ENCODE results near the gene SF3B1. TPM values are rescaled to one million over a fixed set of nuclear protein-coding genes. Genes with fewer than 3 reads are reported as not detected.

Gene SF3B1
- total and polyA plus RNA-seq, 2 of the 13 experiments (the other 11 are each of a cell fraction or from before 2014, with no cell fraction given): 387 to 750 TPM

GRCh38 chr2:197453123-197453913, 18.5 kb upstream of the SF3B1 start, which contains the start of gene COQ10B (continued):
- TF ChIP-seq BRF2 (CRISPR knock-in tag; IDR thresholded peaks at IDR 0.05) (peak; percentile 76), MIER3 (CRISPR knock-in tag; IDR thresholded peaks at IDR 0.05; ENCODE audit: borderline replicate concordance) (no peak), RCOR2 (CRISPR knock-in tag; IDR thresholded peaks at IDR 0.05) (peak; percentile 29; the same call in 1 of the 2 replicates), ZNF740 (CRISPR knock-in tag; IDR thresholded peaks at IDR 0.05) (no peak), KDM1A (CRISPR knock-in tag; IDR thresholded peaks at IDR 0.05) (no peak), SP1 (IDR thresholded peaks at IDR 0.05) (no peak), SP1 (CRISPR knock-in tag; IDR thresholded peaks at IDR 0.05) (peak; percentile 96), KLF11 (CRISPR knock-in tag; IDR thresholded peaks at IDR 0.05) (peak; percentile 76; the same call in 1 of the 2 replicates), GATA4 (IDR thresholded peaks at IDR 0.05; ENCODE audit: borderline replicate concordance, low read depth) (0 out of 2 replicates have a peak, but pooled peaks have one; percentile 40), ZNF550 (CRISPR knock-in tag; IDR thresholded peaks at IDR 0.05; ENCODE audit: borderline replicate concordance) (no peak), ATF4 (CRISPR knock-in tag; IDR thresholded peaks at IDR 0.05) (peak in 1 of 2 experiments; percentile 39; a peak in 2 of 4 replicates), ZNF30 (CRISPR knock-in tag; IDR thresholded peaks at IDR 0.05) (0 out of 2 replicates have a peak, but pooled peaks have one; percentile 69), ZNF256 (CRISPR knock-in tag; conservative IDR thresholded peaks at IDR 0.05) (0 out of 2 replicates have a peak, but pooled peaks have one; percentile 70), CBFB (CRISPR knock-in tag; IDR thresholded peaks at IDR 0.05) (peak; percentile 70; the same call in 1 of the 2 replicates), ZNF143 (CRISPR knock-in tag; IDR thresholded peaks at IDR 0.05) (peak; percentile 87), NFE2L1 (CRISPR knock-in tag; IDR thresholded peaks at IDR 0.05; ENCODE audit: borderline replicate concordance) (peak; percentile 56; the same call in 1 of the 2 replicates), NR2F1 (CRISPR knock-in tag; IDR thresholded peaks at IDR 0.05) (peak in 1 of 2 experiments; percentile 38; a peak in 1 of 4 replicates), SP140L (CRISPR knock-in tag; IDR thresholded peaks at IDR 0.05; ENCODE audit: borderline replicate concordance) (no peak), JUND (CRISPR knock-in tag; IDR thresholded peaks at IDR 0.05) (no peak), POLR2A (IDR thresholded peaks at IDR 0.05; ENCODE audit: insufficient read depth in 1 of 2, low read depth in 2 of 2, low read length in 2 of 2) (peak; percentile 72 to 97), ATAD3A (CRISPR knock-in tag; IDR thresholded peaks at IDR 0.05) (no peak), ZNF513 (CRISPR knock-in tag; conservative IDR thresholded peaks at IDR 0.05) (no peak), ZNF746 (CRISPR knock-in tag; IDR thresholded peaks at IDR 0.05) (peak; percentile 59; the same call in 1 of the 2 replicates), ZMAT3 (CRISPR knock-in tag; conservative IDR thresholded peaks at IDR 0.05) (peak; percentile 63; the same call in 1 of the 2 replicates), UBTF (CRISPR knock-in tag; IDR thresholded peaks at IDR 0.05) (peak; percentile 91)
